ENCODE data around the gene FTCD.
"Not testable (repeated sequence)": the region's sequence is repeated elsewhere in the genome, so short reads cannot be mapped to it uniquely, and the experiment has no call there.

FTCD gene

DNA sequence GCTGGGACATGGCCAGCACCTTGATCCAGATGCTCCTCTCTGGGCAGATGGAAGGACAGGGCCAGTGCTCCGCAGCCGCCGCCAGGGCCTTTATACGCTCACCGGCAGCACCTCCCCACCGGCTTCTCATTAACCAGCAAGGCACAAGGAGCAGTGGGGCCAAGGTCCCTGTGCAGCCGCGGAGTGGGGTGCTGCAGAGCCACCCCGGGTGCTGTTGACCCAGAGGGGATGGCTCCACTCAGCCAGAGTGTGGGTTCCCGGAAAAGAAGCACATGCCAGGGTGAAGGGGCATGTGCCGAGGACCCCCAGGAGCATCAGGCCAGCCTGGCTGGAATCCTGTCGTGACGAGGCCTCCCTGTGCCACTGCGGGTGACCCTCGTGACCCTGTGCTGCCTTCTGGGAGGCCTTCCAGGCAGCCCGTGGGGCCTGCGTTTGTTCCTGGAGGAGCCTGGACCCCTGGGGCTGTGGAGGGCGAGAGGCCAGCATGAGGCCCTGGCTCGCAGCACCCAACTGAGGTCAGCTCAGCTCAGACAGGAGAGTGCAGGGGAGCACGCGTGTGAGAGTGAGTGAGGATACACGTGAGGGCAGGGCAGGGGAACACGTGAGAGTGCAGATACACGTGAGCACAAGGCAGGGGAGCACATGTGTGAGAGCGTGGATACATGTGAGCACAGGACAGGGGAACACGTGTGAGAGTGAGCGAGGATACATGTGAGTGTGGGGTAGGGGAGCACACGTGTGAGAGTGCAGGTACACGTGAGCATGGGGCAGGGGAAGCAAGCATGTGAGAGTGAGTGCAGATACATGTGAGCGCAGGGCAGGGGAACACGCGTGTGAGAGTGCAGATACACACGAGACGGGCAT lies at the start of gene FTCD:
Gene FTCD, minus strand, starts transcription at position 66 of the 864 bp plus-strand sequence. Its CDS starts 56 bp downstream, at position 10.
- DNase-seq: peak in 20 of 42 donors; percentile 1 to 34 (median 8)
- intact Hi-C loops (cut with DNase I): no loop called here

GRCh38 chr21:46205166-46205565 lies 49.8 kb upstream of the FTCD start:
- intact Hi-C loops (cut with DNase I): no loop called here
- DNase-seq: peak in 5 of 42 donors; percentile 2 to 52 (median 39)

GRCh38 chr21:46203203-46203600 lies 47.8 kb upstream of the FTCD start:
- intact Hi-C loops (cut with DNase I): no loop called here
- no peak for DNase-seq

DNA sequence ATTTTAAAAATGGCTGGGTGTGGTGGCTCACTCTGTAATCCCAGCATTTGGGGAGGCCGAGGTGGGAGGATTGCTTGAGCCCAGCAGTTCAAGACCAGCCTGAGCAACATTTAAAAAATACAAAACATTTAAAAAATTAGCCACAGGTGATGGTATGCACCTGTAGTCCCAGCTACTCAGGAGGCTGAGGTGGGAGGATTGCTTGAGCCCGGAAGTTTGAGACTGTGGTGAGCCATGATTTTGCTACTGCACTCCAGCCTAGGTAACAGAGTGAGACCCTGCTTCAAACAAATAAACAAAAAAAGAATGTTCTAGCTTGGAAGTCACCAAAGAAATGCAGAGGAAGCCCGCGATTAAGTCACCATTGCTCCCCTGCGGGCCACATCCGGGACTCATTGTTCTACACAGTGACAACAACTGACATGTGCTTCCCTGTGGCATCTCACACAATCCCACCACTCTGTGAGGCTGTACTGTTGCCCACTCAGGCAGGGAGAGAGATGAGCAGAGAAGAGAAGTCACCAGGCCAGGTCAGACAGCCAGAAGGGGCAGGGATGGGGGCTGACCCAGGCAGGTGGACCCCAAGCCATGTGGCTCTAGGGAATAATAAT lies 47.3 kb upstream of the FTCD start:
- no peak for DNase-seq
- intact Hi-C loops (cut with DNase I): no loop called here

DNA sequence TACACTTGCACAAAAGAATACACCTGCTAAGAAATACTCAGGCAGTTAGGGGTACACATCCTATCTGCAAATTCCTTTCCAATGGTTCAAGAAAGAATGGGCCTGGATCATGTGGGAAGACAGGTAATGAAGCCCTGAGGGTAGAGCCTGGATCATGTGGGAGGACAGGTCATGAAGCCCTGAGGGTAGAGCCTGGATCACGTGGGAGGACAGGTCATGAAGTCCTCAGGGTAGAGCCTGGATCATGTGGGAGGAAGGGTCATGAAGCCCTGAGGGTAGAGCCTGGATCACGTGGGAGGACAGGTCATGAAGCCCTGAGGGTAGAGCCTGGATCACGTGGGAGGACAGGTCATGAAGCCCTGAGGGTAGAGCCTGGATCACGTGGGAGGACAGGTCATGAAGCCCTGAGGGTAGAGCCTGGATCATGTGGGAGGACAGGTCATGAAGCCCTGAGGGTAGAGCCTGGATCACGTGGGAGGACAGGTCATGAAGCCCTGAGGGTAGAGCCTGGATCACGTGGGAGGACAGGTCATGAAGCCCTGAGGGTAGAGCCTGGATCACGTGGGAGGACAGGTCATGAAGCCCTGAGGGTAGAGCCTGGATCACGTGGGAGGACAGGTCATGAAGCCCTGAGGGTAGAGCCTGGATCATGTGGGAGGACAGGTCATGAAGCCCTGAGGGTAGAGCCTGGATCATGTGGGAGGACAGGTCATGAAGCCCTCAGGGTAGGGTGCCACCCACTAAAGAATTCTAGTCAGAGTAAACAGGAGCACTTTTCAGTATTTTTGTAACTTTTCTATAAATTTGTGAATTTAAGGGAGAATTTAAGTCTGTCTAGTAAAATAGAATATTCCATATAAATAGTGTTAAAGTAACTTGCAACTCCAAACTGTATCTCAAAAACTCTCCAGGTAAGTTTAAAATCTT lies 45.8 kb upstream of the FTCD start:
- intact Hi-C loops (cut with DNase I); DNase-seq: not testable (repeated sequence)

DNA sequence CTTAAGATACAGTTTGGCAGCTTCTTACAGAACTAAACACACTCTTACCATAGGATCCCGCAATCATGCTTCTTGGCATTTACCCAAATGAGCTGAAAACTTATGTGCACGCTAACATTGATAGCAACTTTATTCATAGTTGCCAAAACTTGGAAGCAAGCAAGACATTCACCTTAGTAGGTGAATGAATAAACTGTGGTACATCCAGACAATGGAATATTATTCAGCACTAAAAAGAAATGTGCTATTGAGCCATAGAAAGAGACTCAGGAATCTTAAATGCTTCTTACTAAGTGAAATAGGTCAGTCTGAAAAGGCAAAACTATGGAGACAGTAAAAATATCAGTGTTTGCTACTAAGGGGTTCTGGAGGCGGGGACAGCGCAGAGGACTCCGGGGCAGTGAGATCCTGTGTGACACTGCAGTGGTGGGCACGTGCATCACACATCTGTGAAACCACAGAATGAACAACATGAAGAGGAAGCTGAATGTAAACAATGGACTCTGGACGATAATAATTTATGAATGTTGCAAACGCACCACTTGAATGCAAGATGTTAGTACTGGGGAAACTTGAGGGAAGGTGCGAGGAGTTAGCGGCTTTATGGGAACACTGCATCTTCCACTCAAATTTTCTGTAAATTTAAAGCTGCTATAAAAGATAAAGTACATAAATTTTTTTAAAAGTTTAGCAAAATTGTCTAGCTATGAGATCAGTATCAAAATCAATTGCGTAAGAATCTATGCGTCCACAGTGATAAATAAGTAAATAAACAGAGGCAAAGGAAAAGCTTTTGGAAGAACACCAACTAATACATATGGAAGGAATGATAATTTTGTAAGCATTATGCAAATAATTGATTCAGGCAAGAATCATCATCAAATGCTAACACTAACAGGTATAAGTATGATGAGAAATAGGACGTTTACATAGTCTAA lies 44.3 kb upstream of the FTCD start:
- intact Hi-C loops (cut with DNase I): no loop called here
- DNase-seq: peak in 7 of 42 donors; percentile 1 to 18 (median 3)

GRCh38 chr21:46196733-46197132 lies 41.4 kb upstream of the FTCD start:
- intact Hi-C loops (cut with DNase I): no loop called here
- DNase-seq: peak in 13 of 42 donors; percentile 2 to 39 (median 7)

GRCh38 chr21:46195595-46196195 lies 40.3 kb upstream of the FTCD start:
- DNase-seq: peak in 14 of 42 donors; percentile 2 to 32 (median 10)
- intact Hi-C loops (cut with DNase I): no loop called here

GRCh38 chr21:46194374-46195334 lies 39.3 kb upstream of the FTCD start:
- intact Hi-C loops (cut with DNase I): no loop called here
- peak in 18 of 42 donors; percentile 4 to 35 (median 10) for DNase-seq

GRCh38 chr21:46193829-46194373 lies 38.5 kb upstream of the FTCD start:
- intact Hi-C loops (cut with DNase I): no loop called here

GRCh38 chr21:46191686-46192575 lies 36.6 kb upstream of the FTCD start:
- peak in 19 of 42 donors; percentile 6 to 41 (median 14) for DNase-seq
- intact Hi-C loops (cut with DNase I): no loop called here

More at GRCh38 chr21:46193829-46194373, 38.5 kb upstream of the FTCD start:
- peak in 15 of 42 donors; percentile 3 to 29 (median 7) for DNase-seq

GRCh38 chr21:46191257-46191685 lies 35.9 kb upstream of the FTCD start:
- peak in 17 of 42 donors; percentile 4 to 45 (median 12) for DNase-seq

GRCh38 chr21:46190491-46191131 lies 35.2 kb upstream of the FTCD start:
- DNase-seq: peak in 19 of 42 donors; percentile 1 to 39 (median 9)
- intact Hi-C loops (cut with DNase I): no loop called here

More at GRCh38 chr21:46191257-46191685, 35.9 kb upstream of the FTCD start:
- intact Hi-C loops (cut with DNase I): no loop called here

- peak in 16 of 42 donors; percentile 1 to 35 (median 10) for DNase-seq
- intact Hi-C loops (cut with DNase I): no loop called here
Measured at GRCh38 chr21:46189959-46190490, 34.6 kb upstream of the FTCD start.
